22Rv1 (cell line): ENCODE data around the gene GPHN.

Experiments used
- CTCF ChIP-seq: fragments of 450-650 bp; IDR thresholded peaks from 2 replicates; pipeline ENCODE4 v1.5.1; 2017; ENCODE audit warnings: mild to moderate bottlenecking
- ZFX ChIP-seq: fragments of 450-650 bp; IDR thresholded peaks from 2 replicates; pipeline ENCODE4 v1.6.1; 2017; ENCODE audit warnings: antibody characterized with exemption, borderline replicate concordance

GRCh38 chr14:66939409-66939808 lies 431.5 kb downstream of the GPHN start:
- TF ChIP-seq CTCF, result no peak
- no peak for TF ChIP-seq ZFX
